ENCODE measurements around the gene RANBP3. TPM values are rescaled to one million over a fixed set of nuclear protein-coding genes. Genes with fewer than 3 reads are reported as not detected.

Gene RANBP3
- total RNA-seq, 1 donor from 2014 or later = 76.1 TPM

DNA sequence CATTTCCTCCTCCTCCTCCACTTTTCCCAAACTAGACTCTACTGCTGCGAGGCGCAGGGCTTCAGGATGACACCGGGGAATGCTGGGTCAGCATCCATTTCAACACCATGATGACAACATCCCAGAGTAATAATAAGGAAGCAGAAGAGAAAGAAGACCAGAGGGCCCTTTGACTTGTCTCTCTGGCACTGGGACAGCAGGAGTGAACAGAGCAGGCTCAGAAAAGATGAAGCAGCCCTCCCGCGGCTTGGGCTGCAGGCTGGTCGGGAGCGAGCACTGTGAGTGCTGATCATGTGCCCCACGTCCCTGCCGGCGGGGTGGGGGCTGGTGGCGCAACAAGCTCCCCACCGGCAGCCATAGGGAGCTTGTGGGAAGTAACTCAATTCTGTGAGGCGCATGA, 30.5 kb downstream of the RANBP3 start:
- DNase-seq (ENCODE audit: low read depth) = no peak
- Histone ChIP-seq H3K36me3 (ENCODE audit: control insufficient read depth, insufficient read depth, low read length) (no peaks in the 10 kb centered on the region), H3K4me3 (ENCODE audit: low read depth, low read length) (no peak overlapping the region), H3K27me3 (ENCODE audit: control insufficient read depth, insufficient read depth, low read length) (no peaks in the 10 kb centered on the region)
- TF ChIP-seq, protein P1, sequence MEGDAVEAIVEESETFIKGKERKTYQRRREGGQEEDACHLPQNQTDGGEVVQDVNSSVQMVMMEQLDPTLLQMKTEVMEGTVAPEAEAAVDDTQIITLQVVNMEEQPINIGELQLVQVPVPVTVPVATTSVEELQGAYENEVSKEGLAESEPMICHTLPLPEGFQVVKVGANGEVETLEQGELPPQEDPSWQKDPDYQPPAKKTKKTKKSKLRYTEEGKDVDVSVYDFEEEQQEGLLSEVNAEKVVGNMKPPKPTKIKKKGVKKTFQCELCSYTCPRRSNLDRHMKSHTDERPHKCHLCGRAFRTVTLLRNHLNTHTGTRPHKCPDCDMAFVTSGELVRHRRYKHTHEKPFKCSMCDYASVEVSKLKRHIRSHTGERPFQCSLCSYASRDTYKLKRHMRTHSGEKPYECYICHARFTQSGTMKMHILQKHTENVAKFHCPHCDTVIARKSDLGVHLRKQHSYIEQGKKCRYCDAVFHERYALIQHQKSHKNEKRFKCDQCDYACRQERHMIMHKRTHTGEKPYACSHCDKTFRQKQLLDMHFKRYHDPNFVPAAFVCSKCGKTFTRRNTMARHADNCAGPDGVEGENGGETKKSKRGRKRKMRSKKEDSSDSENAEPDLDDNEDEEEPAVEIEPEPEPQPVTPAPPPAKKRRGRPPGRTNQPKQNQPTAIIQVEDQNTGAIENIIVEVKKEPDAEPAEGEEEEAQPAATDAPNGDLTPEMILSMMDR (IDR thresholded peaks at IDR 0.05; ENCODE audit: insufficient read depth, low read length, poor library complexity, severe bottlenecking) = no peak

DNA sequence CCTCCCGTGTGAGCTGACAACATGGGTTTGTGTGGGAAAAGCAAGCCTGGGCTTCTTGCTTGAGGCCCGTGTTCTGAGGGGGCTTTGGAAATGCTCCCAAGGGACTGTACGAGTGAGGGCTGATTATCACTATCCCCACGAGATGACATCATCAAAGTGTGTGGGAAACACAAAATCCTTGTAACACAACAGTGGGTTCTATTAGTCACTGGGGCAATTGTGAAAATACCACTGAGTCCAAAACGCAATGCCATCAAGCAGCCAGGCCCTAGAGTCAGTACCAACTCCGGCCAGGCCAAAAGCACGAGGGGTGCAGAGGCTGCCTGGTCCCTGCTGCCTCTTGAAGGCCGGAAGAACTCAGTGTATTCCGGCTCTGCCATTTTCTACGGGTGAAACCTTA, 34.3 kb downstream of the RANBP3 start:
- DNase-seq (ENCODE audit: low read depth) = no peak
- Histone ChIP-seq H3K4me3 (ENCODE audit: low read depth, low read length) (no peak overlapping the region), H3K27me3 (ENCODE audit: control insufficient read depth, insufficient read depth, low read length) (no peaks in the 10 kb centered on the region), H3K36me3 (ENCODE audit: control insufficient read depth, insufficient read depth, low read length) (peaks cover 3% of the 10 kb centered on the region)
- TF ChIP-seq, protein P1 (IDR thresholded peaks at IDR 0.05; ENCODE audit: insufficient read depth, low read length, poor library complexity, severe bottlenecking) = no peak

DNA sequence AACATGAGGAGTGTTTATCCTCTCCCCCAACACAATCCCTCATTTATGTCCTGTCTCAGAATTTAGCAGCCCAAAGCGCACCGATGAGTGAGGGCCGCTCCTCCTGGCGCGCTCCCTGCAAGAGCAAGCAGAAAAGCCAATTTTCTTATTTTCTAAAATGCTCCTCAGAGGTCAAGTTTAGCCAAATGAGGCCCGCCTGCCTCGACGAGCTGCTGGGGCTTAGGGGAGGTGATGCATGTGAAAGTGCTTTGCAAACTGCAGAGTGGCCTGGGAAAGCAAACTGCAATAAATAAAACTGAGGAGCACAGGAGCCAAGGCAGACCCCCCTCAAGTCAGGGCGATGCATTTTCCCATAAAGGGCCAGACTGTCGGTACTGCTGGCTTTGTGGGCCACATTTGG, 34.9 kb downstream of the RANBP3 start:
- DNase-seq (ENCODE audit: low read depth) = no peak
- TF ChIP-seq, protein P1 (IDR thresholded peaks at IDR 0.05; ENCODE audit: insufficient read depth, low read length, poor library complexity, severe bottlenecking) = no peak
- no peaks in the 10 kb centered on the region for H3K27me3 ChIP-seq (ENCODE audit: control insufficient read depth, insufficient read depth, low read length)
- no peak overlapping the region for H3K4me3 ChIP-seq (ENCODE audit: low read depth, low read length)
- H3K36me3 ChIP-seq (ENCODE audit: control insufficient read depth, insufficient read depth, low read length) = peaks cover 3% of the 10 kb centered on the region

DNA sequence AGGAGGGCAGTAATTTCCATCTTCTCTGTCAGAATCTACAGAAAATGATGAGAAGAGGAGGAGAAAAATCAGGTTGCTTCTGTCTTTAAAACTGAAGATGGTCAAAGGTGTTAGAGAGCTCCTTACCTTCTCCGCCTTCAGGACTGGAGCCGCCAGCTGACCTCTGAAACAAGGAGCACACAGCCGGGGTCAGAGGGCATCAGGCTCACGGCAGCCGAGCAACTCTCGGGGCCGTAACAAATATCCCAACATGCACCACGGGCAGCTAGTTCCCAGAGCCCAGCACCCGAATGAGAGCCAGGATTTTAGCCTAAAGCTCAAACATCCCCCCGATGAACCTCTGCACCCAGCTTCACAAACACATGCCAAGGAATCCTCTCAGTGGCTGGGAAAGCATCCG, 36.3 kb downstream of the RANBP3 start:
- no peak overlapping the region for H3K4me3 ChIP-seq (ENCODE audit: low read depth, low read length)
- H3K27me3 ChIP-seq (ENCODE audit: control insufficient read depth, insufficient read depth, low read length) = no peaks in the 10 kb centered on the region
- DNase-seq (ENCODE audit: low read depth) = no peak
- H3K36me3 ChIP-seq (ENCODE audit: control insufficient read depth, insufficient read depth, low read length) = peaks cover 3% of the 10 kb centered on the region
- TF ChIP-seq, protein P1 (IDR thresholded peaks at IDR 0.05; ENCODE audit: insufficient read depth, low read length, poor library complexity, severe bottlenecking) = no peak

DNA sequence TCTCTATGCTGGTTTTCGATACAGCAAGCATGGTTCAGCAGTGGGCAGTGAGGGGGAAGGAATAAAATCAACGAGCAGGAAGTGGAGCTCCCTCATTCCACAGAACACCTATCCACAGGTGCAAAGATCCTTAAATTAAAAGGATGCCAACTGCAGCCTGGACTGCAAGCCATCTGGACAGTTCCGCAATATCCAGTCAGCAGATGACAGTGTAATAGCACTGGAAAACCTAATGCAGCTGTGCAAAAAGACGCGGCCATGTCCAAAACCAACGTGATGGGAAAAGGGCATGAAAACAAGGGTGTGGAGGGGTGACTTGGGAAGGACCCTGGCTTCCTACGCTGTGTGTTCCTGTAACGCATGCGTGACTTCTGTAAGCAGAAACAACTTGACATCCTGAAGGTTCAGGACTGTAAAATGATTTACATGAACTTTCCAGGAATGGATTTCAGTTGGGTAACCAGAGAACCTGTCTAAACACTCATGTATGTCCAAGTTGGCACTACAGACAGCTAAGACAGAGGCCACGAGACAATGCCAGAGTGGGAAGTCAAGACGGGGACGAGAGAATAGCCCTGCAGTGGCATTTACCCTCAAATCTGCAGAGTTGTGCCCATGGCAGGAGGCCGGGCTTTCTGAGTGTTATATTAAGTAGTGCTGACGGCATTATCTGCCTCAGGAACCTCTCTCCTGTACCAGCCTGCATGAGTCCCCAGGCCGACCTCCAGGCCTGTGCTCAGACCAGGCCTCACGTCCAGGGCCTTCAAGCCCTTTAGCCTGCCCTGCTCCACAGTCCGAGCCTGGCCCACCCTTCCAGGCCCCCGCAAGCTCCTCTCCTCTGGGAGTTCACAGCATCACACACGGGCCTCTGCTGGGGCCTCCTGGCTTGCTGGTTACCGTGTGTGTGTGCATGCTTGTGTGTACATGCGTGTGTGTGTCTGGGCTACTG, 37.4 kb downstream of the RANBP3 start:
- Histone ChIP-seq H3K27me3 (ENCODE audit: control insufficient read depth, insufficient read depth, low read length) (no peaks in the 10 kb centered on the region), H3K4me3 (ENCODE audit: low read depth, low read length) (no peak overlapping the region), H3K36me3 (ENCODE audit: control insufficient read depth, insufficient read depth, low read length) (peaks cover 3% of the 10 kb centered on the region)
- DNase-seq (ENCODE audit: low read depth) = no peak
- TF ChIP-seq, protein P1 (IDR thresholded peaks at IDR 0.05; ENCODE audit: insufficient read depth, low read length, poor library complexity, severe bottlenecking) = no peak
